ENCODE data around the gene TARP.

The TARP gene

GRCh38 chr7:38280707-38281106, 7.3 kb upstream of the TARP start:
- TF ChIP-seq TAF1 (IDR thresholded peaks at IDR 0.05; ENCODE audit: borderline replicate concordance, insufficient read depth, low read length) (no peak), POLR2AphosphoS5 (IDR thresholded peaks at IDR 0.05; ENCODE audit: low read depth, low read length) (no peak), FOXP2 (optimal IDR thresholded peaks at IDR 0.05; ENCODE audit: borderline replicate concordance, extremely low read depth, extremely low read length, insufficient read depth) (no peak), SIN3A (IDR thresholded peaks at IDR 0.05; ENCODE audit: borderline replicate concordance, insufficient read depth, low read length) (no peak)
- TF ChIP-seq, protein P1, sequence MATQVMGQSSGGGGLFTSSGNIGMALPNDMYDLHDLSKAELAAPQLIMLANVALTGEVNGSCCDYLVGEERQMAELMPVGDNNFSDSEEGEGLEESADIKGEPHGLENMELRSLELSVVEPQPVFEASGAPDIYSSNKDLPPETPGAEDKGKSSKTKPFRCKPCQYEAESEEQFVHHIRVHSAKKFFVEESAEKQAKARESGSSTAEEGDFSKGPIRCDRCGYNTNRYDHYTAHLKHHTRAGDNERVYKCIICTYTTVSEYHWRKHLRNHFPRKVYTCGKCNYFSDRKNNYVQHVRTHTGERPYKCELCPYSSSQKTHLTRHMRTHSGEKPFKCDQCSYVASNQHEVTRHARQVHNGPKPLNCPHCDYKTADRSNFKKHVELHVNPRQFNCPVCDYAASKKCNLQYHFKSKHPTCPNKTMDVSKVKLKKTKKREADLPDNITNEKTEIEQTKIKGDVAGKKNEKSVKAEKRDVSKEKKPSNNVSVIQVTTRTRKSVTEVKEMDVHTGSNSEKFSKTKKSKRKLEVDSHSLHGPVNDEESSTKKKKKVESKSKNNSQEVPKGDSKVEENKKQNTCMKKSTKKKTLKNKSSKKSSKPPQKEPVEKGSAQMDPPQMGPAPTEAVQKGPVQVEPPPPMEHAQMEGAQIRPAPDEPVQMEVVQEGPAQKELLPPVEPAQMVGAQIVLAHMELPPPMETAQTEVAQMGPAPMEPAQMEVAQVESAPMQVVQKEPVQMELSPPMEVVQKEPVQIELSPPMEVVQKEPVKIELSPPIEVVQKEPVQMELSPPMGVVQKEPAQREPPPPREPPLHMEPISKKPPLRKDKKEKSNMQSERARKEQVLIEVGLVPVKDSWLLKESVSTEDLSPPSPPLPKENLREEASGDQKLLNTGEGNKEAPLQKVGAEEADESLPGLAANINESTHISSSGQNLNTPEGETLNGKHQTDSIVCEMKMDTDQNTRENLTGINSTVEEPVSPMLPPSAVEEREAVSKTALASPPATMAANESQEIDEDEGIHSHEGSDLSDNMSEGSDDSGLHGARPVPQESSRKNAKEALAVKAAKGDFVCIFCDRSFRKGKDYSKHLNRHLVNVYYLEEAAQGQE (IDR thresholded peaks at IDR 0.05; ENCODE audit: insufficient read depth in 1 of 2, low read depth in 2 of 2, low read length in 2 of 2): no peak

DNA sequence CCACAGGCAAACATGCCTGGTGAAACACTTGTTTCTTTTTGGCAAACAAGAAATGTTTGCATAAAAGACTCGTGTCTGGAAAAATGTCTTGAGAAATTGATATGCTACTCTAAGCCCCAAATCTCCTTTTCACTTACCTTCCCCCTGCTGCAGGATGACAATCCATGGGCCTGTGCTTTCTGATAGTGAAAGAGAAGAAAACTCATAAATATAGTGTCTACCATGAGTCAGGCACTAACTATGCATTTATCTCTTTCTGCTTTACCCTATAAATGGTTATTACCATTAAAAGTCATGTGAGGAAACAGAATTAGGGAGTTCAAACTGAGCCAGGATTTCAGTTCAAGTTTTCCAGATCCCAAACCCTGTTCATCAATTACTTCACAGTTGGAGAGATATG, 6.6 kb upstream of the TARP start:
- no peak for TF ChIP-seq FOXP2 (optimal IDR thresholded peaks at IDR 0.05; ENCODE audit: borderline replicate concordance, extremely low read depth, extremely low read length, insufficient read depth)
- no peak for TF ChIP-seq SIN3A (IDR thresholded peaks at IDR 0.05; ENCODE audit: borderline replicate concordance, insufficient read depth, low read length)
- no peak for TF ChIP-seq TAF1 (IDR thresholded peaks at IDR 0.05; ENCODE audit: borderline replicate concordance, insufficient read depth, low read length)
- TF ChIP-seq, protein P1 (IDR thresholded peaks at IDR 0.05; ENCODE audit: insufficient read depth in 1 of 2, low read depth in 2 of 2, low read length in 2 of 2): no peak

DNA sequence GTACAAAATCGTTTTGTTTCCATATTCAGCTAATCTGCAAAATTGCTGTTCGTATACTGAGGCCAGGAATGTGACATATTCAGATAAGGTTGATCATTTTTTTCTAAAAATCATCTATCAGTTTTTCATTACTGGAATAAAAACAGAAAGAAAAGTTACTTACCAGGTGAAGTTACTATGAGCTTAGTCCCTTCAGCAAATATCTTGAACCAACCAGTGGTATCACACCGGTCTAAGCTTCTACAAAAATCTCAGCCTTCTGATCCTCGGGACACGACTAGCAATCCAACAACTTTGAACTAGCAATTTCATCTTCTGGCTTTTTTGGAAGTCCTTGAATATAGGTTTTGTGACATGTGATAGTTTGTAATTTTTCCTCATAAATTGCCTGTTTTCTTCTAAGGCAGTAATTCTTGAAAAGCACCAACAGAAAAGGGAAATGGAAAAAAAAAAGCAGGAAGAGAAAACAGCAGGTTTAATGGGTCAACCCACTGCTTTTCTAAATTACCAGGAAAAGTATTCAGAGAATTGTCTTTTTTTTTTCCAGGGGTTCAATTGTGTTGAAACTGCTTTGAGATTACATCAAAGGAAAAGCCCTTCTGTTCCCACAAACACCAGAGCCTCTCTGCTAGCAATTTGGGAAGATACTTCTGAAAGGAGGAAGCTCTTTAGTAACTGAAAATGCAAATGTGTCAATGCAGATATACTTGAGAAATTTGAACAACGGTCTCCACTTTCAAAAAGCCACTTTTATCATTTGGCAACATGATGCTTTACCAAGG, 2.9 kb upstream of the TARP start:
- TF ChIP-seq POLR2AphosphoS5 (IDR thresholded peaks at IDR 0.05; ENCODE audit: low read depth, low read length): no peak
- TF ChIP-seq TAF1 (IDR thresholded peaks at IDR 0.05; ENCODE audit: borderline replicate concordance, insufficient read depth, low read length): no peak
- no peak for TF ChIP-seq FOXP2 (optimal IDR thresholded peaks at IDR 0.05; ENCODE audit: borderline replicate concordance, extremely low read depth, extremely low read length, insufficient read depth)
- no peak for TF ChIP-seq SIN3A (IDR thresholded peaks at IDR 0.05; ENCODE audit: borderline replicate concordance, insufficient read depth, low read length)
- TF ChIP-seq, protein P1 (IDR thresholded peaks at IDR 0.05; ENCODE audit: insufficient read depth in 1 of 2, low read depth in 2 of 2, low read length in 2 of 2): no peak

GRCh38 chr7:38274927-38275620, 1.6 kb upstream of the TARP start:
- TF ChIP-seq FOXP2 (optimal IDR thresholded peaks at IDR 0.05; ENCODE audit: borderline replicate concordance, extremely low read depth, extremely low read length, insufficient read depth) (no peak), TAF1 (IDR thresholded peaks at IDR 0.05; ENCODE audit: borderline replicate concordance, insufficient read depth, low read length) (no peak), SIN3A (IDR thresholded peaks at IDR 0.05; ENCODE audit: borderline replicate concordance, insufficient read depth, low read length) (no peak), POLR2AphosphoS5 (IDR thresholded peaks at IDR 0.05; ENCODE audit: low read depth, low read length) (no peak)
- TF ChIP-seq, protein P1 (IDR thresholded peaks at IDR 0.05; ENCODE audit: insufficient read depth in 1 of 2, low read depth in 2 of 2, low read length in 2 of 2): no peak
